Measurements from ENCODE around the gene CYP17A1.
"Not testable (repeated sequence)": the region's sequence is repeated elsewhere in the genome, so short reads cannot be mapped to it uniquely, and the experiment has no call there.

Gene CYP17A1, protein sequence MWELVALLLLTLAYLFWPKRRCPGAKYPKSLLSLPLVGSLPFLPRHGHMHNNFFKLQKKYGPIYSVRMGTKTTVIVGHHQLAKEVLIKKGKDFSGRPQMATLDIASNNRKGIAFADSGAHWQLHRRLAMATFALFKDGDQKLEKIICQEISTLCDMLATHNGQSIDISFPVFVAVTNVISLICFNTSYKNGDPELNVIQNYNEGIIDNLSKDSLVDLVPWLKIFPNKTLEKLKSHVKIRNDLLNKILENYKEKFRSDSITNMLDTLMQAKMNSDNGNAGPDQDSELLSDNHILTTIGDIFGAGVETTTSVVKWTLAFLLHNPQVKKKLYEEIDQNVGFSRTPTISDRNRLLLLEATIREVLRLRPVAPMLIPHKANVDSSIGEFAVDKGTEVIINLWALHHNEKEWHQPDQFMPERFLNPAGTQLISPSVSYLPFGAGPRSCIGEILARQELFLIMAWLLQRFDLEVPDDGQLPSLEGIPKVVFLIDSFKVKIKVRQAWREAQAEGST

DNA sequence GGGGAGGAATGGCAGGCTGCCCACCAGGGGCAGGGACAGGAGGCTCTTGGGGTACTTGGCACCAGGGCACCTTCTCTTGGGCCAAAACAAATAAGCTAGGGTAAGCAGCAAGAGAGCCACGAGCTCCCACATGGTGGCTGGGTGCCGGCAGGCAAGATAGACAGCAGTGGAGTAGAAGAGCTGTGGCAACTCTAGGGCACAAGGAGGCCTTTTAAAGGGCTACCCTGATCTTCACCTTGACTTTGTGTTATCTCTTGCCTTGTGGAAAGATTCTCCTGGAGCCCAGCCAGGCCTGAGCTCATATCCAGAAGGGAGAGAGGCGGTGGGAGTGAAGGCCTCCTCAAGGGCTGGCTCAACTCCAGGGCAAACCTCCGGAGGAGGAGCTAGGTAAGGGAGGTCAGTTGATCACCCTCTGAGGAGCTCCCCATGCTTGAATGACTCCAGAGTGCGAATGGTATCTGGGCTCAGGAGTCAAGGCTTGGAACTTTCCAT lies at the start of gene CYP17A1:
TSS of gene CYP17A1 (minus strand) at position 184 of the 492 bp plus-strand sequence. CDS start at position 132, 52 bp downstream.
- DNase-seq = no peak

DNA sequence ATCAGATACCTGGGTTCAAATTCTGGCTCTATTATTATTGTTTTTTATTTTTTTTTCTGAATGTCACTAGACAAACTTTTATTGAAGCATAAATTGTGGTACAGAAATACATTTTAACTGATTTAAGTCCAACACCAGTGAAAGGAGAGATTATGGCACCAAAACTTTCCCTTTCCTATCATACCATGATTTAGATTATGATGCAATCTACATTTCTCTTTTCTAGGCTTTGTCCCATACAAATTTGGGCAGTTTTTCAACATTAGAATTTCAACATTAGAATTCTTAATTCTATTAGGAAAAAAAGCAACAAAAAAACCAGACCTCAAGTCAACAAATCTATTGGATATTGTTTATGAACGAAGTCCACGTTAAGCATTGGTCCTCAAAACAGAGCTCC lies 43.0 kb upstream of the CYP17A1 start:
- no peak for DNase-seq

DNA sequence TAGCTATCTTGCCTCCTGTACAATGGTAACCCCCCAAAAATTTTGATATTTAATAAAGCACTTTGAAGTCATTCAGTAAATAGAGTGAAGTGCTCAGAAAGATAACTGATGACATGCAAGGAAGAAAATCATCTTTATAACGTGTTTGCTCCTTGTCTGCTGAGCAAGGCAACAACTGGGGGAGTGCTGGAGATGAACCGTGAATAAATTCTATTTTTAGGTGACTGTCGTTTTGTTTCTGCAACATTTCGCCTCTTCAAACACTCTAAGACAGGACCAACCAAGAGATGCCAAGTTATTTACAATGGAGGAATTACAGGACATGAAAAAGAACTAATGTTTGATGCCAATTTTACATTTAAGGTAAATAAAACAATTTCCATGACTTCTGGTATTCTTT lies 41.4 kb upstream of the CYP17A1 start:
- no peak for DNase-seq

DNA sequence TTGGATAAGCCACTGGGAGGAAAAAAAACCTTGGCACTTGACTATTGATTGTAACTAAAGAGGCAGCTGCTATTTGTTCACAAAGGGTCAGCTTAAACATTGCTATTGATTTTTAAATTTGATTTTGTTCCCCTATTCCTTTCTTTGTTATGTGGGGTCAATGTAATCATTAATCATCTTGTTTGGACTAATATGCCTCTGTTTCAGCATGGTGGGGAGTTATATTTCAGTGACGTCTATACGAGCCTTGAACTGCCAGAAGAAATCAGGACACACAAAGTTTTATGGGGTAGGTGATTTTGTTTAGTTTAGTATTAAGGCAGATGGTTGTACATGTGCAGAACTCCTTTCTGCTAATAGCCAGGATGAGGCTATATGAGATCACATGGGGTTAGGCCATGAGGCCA lies 39.5 kb upstream of the CYP17A1 start:
- DNase-seq = no peak

DNA sequence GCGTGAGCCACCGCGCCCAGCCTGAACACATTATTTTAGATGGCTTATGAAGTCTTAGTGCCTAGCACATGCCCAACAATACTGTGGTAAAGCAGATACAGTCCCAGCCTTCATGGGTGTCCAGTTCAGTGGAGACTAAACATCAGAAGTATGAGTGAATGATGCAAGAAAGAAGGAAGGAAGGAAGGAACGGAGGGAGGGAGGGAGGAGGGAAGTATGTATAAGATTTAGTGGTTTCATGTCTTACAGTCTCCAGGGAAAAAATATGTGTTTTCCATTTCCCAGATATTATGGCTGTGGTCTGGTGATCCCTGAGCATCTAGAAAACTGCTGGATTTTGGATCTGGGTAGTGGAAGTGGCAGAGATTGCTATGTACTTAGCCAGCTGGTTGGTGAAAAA lies 35.0 kb upstream of the CYP17A1 start:
- no peak for DNase-seq

DNA sequence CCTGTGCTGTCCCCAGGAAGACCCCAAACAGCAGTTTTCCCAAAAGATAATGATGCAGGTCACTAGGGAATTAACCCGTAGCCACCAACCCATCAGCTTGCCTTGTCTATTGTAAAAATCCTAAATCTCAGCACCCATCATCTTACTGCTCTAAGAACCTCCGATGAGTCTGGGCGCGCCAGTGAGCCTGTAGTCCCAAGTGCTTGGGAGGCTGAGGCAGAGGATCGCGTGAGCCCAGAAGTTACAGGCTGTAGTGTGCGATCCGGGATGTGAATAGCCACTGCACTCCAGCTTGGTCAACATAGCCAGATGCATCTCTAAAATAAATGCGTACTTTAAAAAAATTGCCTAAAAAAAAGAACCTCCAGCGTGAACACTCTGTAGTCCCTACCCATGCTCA lies 33.0 kb upstream of the CYP17A1 start:
- DNase-seq = no peak

DNA sequence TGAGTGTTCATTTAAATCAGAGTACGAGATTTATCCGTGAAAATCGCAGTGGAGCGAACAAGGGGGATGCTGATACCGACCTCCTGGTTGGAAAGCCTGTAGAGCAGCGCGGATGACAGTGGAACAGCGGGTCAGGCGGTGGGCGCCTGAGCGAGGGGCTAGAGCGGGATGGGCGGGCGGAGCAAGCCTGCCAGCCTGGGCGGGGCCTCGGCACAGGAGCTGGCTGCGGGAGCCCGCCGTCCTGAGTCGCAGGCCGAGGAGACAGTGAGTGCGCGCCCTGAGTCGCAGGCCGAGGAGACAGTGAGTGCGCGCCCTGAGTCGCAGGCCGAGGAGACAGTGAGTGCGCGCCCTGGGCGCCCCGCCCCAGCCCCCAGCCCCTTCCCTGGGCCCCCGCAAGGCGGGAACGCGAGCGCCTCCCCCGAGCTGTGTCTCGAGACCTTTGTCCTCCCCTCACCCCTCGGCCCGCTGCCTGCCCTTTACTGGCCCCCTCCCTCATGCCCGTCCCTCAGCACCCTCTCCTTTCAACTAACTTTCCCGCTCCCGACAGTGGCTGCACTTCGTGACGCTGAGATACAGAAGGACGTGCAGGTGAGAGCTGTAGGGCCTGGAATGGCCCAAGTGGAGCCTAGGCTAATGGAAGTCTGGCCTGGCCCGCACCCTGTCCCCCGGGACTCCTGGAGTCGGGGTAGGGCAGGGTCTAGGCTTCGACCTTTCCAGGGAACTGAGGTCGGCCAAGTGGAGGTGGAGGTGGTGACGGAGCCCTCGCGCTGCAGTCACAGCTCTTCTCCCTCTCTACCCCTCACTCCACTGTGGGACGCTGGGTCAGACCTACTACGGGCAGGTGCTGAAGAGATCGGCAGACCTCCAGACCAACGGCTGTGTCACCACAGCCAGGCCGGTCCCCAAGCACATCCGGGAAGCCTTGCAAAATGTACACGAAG lies 32.3 kb upstream of the CYP17A1 start, which contains the start of gene AS3MT:
TSS of gene AS3MT (plus strand) at position 213 of the 941 bp plus-strand sequence. CDS start at position 336, 123 bp downstream.
- DNase-seq = no peak

DNA sequence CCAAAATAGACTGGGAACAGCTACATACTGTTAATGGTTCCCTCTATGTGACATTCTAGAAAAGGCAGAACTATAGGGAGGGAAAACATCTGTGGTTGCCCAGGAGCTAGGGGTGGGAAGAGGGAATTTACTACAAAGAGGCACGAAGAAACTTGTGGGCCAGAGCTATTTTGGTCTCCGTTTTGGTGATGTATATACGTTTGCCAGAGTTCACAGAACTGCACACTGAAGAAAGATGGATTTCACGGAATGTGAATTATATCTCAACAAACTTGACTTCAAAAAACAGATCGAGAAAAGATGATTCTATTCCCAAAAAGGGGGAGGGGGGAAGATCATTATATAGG lies 31.7 kb upstream of the CYP17A1 start:
- no peak for DNase-seq

DNA sequence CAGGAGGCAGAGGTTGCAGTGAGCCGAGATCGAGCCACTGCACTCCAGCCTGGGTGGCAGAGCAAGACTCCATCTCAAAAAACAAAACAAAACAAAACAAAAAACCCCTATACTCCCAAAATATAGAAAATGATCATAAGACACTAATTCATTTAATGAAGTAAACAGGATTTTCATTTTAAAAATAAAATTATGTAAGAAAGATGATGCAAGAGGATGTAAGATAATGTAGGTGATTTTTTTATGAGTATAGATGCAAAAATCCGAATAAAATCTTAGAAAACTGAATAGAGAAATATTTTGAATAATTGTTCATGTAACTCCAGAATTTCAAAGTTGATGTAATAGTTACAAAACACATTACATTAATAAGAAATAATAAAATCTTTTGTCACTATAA lies 28.4 kb upstream of the CYP17A1 start:
- no peak for DNase-seq

DNA sequence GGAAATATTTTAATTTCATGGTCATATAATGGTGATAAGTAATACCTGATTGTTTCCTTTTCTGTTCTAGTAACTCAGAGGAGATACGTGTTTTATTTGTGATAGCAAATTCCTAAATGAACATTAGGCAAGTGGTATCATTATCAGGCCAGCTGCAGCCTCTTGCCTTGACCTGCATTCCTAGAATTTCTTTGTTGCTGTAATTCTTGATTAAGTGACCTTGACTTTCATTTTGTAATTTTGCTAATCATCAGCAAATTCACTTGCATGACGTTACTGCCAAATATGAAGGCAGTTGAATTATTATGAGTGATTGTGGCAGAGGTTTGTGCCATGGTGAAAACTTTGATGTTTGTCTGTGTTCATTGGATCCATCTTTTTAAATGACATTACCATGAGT lies 26.4 kb upstream of the CYP17A1 start:
- DNase-seq = no peak

DNA sequence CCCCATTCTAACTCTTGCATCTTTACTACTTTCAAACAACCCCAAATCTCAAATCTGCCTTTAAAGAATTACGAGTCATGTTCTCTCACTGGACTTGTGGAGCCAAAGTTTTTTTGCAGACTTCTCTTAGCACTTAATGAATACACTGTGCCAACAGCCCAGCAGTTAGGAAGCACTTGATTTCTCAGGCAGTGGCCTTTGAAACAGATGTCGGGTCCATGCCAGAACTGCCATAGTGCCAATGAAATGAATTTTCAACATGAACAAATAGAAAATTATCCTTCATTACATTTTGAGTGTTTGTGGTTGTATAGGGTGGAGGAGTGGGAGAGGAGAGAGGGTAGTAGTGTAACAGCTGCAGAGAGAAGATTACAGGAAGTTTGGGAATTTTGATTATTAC lies 22.7 kb upstream of the CYP17A1 start:
- DNase-seq = no peak

DNA sequence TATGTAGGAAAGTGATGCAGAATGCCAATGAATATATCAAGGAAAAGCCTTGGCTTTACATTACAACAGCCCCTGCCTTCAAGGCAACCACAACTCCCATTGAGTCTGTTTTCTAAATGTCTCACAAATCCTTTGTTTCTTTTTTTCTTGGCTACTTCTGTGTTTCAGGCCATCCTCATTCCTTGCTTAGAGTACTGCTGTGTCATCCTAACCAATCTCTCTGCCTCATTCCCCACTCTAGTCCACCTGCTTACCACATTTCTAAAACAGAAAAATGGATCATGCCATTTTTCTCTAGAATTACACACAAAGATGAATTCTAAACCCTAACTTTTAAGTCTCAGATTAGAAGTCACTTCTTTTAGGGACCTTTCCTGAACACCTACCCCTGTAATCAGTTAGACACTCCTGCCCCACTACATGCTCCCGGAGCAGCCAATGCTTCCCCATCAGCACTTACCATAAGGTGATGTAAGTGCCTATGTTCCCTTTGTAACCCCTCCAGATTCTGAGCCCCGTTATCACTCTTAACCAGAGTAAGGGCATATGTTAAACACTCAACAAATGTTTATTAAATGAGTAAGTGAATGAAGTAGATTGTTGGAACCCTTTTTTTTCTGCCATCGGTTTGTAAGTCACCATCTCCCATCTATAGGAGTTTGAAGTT lies 19.7 kb upstream of the CYP17A1 start:
- no peak for DNase-seq

DNA sequence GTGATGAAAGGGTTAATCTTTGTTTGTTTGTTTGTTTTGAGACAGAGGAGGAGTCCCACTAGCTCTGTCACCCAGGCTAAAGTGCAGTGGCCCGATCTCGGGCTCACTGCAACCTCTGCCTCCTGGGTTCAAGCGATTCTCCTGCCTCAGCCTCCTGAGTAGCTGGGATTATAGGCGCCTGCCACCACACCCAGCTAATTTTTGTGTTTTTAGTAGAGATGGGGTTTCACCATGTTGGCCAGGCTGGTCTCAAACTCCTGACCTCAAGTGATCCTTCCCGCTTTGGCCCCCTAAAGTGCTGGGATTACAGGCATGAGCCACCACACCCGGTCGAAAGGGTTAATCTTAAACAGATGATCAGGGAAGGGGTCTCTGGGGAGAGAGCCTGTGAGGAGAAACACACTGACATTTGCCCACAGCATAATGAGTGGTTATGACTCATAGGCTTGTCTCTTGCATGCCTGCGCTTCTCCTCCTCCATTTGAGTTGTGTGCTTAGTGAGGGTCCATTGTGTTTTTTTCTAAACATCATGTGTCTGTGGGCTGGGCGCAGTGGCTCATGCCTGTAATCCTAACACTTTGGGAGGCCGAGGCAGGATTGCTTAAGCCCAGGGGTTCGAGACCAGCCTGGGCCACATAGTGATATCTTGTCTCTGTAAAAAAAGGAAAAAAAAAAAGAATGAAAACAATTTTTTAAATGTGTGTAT lies 18.7 kb upstream of the CYP17A1 start:
- DNase-seq = peak; percentile 44

DNA sequence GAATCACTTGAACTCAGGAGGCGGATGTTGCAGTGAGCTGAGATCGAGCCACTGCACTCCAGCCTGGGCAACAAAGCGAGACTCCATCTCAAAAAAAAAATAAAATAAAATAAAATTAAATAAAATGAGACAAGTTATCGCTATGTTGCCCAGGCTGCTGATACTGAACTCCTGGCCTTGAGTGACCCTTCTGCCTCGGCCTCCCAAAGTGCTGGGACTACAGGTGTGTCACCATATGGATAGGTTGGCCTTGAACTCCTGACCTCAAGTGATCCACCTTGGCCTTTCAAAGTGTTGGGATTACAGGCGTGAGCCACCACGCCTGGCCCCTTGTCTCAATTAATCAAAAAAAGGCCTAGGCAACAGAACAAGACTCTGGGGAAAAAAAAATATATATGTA lies 16.0 kb upstream of the CYP17A1 start:
- not testable (repeated sequence) for DNase-seq

DNA sequence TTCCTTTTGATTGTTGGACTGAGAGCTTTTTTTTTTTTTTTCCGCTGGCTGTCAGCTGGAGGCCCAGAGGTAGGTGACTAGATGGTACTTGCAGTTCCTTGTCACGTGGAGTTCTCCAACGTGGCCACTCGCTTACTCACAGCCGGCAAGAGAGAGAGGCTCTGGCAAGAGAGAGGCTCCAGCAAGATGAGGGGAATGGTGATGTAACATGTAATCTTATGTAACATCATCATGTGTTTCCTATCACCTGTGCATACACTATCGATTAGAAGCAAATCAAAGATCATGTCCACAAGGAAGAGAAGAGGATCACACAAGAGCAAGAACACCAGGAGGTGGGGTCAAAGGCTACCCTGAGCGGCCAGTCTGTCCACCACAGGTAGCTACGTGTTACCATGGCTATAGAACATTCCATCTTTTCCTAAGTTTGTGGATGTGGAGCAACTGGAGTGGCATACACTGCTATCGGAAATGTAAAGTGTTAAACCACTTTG lies 12.9 kb upstream of the CYP17A1 start:
- no peak for DNase-seq

DNA sequence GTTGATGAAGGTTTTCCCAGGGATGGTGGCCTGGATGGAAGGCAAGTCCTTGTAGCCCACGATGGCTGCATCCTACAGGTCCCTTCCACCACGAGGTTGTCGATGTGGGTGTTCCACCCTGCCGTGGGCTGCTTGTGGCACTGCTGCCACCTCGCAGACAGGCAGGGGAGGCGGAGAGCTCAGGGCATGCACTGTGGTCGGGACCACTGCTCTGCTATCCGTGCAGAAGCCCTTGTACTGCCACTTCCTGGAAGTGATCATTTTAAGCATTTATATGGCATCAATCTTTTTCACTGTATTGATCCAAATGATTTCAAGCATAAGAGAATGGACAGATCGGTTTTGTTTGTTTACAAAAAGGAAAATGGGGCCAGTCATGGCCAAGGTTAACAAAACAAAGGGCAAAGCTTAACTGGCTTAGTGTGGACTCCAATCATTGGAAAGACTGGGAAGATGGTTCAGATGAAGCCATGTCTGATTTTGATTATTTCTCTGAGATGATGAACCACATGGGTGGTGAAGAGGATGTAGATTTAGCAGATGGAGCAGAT lies 8.2 kb upstream of the CYP17A1 start:
- DNase-seq = no peak

DNA sequence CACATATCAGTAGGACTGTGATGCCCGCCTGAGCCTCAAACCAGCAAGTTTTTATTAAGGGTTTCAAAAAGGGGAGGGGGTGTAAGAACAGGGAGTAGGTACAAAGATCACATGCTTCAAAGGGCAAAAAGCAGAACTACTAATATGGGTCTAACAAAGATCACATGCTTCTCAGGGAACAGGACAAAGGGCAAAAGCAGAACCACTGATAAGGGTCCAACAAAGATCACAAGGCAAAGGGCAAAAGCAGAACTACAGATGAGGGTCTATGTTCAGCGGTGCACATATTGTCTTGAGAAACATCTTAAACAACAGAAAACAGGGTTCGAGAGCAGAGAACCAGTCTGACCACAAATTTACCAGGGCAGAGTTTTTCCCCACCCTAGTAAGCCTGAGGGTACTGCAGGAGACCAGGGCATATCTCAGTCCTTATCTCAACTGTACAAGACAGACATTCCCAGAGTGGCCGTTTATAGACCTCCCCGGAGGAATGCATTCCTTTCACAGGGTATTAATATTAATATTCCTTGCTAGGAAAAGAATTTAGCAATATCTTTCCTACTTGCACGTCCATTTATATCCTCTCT lies 7.1 kb upstream of the CYP17A1 start:
- not testable (repeated sequence) for DNase-seq

DNA sequence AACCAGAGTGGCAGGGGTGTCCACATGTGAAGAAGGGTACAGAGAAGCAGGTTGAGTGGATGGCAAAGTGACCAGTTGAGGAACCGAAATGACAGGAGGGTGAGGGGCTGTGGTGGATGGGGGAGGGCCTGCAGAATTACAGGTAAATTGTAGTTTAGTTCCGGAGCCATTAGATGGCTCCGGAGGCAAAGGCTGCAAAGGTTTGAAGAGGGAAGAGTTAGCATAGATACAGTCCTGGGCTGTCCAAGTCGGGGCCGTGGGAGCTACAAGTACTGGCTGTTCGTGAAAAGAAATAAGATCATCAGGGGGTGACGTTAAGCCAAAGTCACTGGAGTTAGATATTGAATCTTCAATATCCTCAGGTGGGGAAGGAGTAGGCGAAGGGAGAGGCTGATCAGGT lies 5.9 kb upstream of the CYP17A1 start:
- not testable (repeated sequence) for DNase-seq

DNA sequence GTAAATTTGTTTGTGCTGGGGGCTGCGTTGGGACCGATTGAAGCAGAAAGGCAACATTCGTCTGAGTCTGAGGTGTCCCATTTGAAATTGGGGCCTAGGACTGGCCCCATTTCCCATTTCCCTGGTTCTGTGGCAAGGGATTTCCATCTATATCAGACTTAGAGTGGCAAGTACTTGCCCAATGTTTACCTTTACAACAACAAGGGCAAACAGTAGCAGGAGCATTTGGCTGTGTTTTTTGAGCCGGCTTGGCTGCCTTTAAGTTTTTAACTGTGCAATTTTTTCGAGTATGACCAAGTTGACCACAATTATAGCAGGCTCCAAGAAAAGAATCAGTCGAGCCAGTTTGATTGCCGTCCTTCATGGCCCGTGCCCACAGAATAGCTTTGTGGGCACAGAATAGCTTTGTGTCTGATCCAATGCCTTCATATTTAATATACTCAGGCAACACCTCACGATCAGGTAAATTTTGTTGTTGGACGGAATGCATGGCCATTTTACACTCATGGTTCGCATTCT lies 4.7 kb upstream of the CYP17A1 start:
- DNase-seq = no peak

DNA sequence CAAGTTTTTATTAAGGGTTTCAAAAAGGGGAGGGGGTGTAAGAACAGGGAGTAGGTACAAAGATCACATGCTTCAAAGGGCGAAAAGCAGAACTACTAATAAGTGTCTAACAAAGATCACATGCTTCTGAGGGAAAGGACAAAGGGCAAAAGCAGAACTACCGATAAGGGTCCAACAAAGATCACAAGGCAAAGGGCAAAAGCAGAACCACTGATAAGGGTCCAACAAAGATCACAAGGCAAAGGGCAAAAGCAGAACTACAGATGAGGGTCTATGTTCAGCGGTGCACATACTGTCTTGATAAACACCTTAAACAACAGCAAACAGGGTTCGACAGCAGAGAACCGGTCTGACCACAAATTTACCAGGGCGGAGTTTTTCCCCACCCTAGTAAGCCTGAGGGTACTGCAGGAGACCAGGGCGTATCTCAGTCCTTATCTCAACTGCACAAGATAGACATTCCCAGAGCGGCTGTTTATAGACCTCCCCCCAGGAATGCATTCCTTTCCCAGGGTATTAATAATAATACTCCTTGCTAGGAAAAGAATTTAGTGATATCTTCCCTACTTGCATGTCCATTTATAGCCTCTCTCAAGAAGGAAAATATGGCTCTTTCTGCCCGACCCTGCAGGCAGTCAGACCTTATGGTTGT lies 1.2 kb upstream of the CYP17A1 start:
- not testable (repeated sequence) for DNase-seq

All from GOT3 (cell line).